ENCODE data around the gene RUFY1.

The RUFY1 gene

DNA sequence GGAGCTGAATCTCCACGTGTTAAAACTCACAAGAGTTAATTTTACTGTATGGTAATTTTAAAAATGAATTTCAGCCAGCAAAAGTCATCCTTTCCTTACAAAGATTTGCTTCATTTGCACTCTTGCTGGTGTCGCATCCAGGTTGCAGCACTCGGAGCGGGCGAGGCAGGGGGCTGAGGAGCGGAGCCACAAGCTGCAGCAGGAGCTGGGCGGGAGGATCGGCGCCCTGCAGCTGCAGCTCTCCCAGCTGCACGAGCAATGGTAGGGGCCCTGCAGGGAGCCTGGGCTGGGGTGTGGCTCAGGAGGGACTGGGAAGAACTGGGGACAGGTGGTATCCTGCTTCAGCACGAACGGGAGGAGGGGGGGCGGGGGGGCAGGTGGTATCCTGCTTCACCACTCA is 46.1 kb downstream of the RUFY1 start:
- TF ChIP-seq, protein P1, sequence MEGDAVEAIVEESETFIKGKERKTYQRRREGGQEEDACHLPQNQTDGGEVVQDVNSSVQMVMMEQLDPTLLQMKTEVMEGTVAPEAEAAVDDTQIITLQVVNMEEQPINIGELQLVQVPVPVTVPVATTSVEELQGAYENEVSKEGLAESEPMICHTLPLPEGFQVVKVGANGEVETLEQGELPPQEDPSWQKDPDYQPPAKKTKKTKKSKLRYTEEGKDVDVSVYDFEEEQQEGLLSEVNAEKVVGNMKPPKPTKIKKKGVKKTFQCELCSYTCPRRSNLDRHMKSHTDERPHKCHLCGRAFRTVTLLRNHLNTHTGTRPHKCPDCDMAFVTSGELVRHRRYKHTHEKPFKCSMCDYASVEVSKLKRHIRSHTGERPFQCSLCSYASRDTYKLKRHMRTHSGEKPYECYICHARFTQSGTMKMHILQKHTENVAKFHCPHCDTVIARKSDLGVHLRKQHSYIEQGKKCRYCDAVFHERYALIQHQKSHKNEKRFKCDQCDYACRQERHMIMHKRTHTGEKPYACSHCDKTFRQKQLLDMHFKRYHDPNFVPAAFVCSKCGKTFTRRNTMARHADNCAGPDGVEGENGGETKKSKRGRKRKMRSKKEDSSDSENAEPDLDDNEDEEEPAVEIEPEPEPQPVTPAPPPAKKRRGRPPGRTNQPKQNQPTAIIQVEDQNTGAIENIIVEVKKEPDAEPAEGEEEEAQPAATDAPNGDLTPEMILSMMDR (IDR thresholded peaks at IDR 0.05; ENCODE audit: extremely low read depth, insufficient read depth, missing control alignments): no peak
- no peak for DNase-seq (ENCODE audit: low spot score)
- in situ Hi-C loops (cut with MboI; ENCODE audit: low pct_unique_long_range_greater_than_20kb, low sequenced_read_pairs, unreplicated experiment): no loop called here

DNA sequence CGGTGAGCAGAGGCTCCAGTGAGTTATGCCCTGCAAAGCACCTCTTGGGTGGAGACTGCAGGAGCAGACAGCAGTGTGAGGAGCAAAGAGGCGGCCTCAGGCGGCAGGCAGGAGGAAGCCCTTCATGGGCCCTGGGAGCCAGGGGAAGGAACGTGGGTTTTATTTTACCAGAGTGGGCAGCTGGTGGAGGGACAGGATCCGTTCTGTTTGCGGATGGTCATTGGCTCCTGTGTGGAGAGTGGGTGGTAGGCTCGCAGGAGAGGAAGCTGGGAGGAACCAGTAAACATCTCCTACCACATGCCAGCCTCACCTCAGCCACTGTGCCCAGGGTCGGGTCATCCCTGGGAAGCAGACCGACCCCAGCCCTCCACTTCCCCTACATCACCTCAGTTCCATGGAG is 48.7 kb downstream of the RUFY1 start:
- in situ Hi-C loops (cut with MboI; ENCODE audit: low pct_unique_long_range_greater_than_20kb, low sequenced_read_pairs, unreplicated experiment): no loop called here

DNA sequence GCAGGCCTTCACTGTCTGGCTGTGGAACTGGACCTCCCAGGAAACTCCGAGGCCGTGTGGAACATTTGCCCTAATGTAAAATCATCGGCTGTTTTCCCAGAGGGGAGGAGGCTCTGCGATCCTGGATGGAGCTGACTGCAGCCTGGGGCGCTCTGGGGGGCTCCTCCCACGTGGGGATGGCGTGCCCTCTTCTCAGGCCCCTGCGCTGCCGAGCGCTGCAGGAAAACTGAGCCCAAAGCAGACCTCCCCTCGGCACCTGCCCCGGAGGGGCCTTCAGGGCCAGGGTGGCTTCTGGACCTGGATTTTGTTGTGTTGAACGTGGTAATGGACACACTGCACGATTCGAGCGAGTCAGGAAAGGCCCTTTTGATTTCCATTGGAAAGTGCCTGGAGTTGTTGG is 49.2 kb downstream of the RUFY1 start:
- TF ChIP-seq, protein P1 (IDR thresholded peaks at IDR 0.05; ENCODE audit: extremely low read depth, insufficient read depth, missing control alignments): no peak
- no peak for DNase-seq (ENCODE audit: low spot score)
- in situ Hi-C loops (cut with MboI; ENCODE audit: low pct_unique_long_range_greater_than_20kb, low sequenced_read_pairs, unreplicated experiment): no loop called here

More for the DNA sequence above, 48.7 kb downstream of the RUFY1 start:
- no peak for DNase-seq (ENCODE audit: low spot score)
- TF ChIP-seq, protein P1 (IDR thresholded peaks at IDR 0.05; ENCODE audit: extremely low read depth, insufficient read depth, missing control alignments): no peak

DNA sequence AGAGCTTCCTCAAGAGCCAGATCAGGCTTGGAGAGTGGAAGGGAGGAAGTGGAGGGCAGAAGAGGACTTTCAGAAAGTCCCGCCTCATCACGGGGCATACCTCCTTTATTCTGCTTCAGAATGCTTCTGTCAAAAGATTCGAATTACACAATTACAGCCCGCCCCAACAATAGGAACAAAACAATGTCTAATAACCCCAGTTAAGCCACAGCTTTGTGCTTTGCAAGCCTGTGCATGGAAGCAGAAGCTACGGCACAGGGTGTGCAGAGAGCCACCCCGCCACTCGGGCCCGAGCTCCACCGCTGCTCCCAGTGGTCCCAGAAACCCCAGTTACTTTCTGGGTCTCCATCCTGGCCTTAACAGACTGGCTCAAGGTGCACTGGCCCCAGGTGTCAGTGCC is 49.6 kb downstream of the RUFY1 start:
- TF ChIP-seq, protein P1 (IDR thresholded peaks at IDR 0.05; ENCODE audit: extremely low read depth, insufficient read depth, missing control alignments): no peak
- no peak for DNase-seq (ENCODE audit: low spot score)
- in situ Hi-C loops (cut with MboI; ENCODE audit: low pct_unique_long_range_greater_than_20kb, low sequenced_read_pairs, unreplicated experiment): no loop called here

DNA sequence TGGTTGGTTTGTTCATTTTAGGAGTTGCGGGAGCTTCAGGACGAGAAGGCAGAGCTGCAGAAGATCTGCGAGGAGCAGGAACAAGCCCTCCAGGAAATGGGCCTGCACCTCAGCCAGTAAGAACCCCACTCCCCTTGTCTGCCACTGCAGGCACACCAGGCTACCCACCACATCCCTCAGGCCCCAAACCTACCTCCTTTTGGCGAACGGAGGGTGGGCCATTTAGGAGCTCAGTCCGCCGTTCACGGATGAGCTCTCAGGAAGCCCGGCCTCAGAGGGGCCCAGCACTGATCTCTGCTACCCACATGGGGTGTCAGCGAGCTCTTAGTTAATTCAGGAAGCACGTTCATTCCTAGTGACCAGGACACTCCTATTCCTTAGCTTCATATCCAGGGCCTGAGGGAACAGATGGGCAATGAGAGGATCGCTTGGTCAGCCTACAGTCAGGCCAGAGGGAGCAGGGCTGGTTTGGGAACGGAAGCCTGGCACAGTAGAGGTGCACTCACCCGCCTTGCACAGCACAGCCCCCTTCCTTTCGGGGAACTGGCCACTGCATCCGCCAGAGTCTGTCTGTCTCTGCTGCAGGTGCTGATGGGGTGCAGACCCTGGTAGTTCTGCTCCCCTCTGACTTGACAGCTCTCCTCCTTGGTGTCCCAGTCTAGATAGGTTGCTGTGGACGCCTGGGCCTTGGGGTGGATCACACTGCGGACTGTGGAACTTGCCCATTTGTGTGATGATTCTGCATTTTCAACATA is 51.7 kb downstream of the RUFY1 start:
- TF ChIP-seq, protein P1 (IDR thresholded peaks at IDR 0.05; ENCODE audit: extremely low read depth, insufficient read depth, missing control alignments): no peak
- DNase-seq (ENCODE audit: low spot score): no peak
- in situ Hi-C loops (cut with MboI; ENCODE audit: low pct_unique_long_range_greater_than_20kb, low sequenced_read_pairs, unreplicated experiment): no loop called here

DNA sequence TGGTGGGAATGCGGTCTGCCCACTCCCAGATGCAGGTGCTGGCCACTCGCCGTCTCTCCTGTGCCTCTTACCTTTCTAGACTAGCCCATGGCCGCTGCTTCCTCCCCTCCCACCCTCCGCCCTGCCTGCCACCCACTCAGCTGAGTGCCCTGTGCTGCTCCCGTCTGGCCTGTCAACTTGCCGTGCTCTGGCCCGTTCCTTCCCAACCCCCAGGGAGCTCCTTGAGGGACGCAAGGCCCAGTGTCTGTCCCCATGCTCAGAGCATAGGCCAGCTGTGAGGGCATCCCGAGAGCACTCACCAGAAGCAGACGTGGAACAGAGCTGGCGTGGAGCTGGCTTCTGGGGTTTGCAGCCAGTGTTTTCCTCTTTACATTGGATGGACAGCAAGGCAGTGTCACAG is 53.0 kb downstream of the RUFY1 start:
- TF ChIP-seq, protein P1 (IDR thresholded peaks at IDR 0.05; ENCODE audit: extremely low read depth, insufficient read depth, missing control alignments): no peak
- DNase-seq (ENCODE audit: low spot score): no peak
- in situ Hi-C loops (cut with MboI; ENCODE audit: low pct_unique_long_range_greater_than_20kb, low sequenced_read_pairs, unreplicated experiment): no loop called here

Measured in GM13977 (cell line).